NCI-H1417 (cell line): ENCODE measurements around the gene PLCB3.
A peak's percentile ranks its signal among the peaks of the same experiment; 100 is the strongest.
"Not testable (repeated sequence)": the region's sequence is repeated elsewhere in the genome, so short reads cannot be mapped to it uniquely, and the experiment has no call there.

Source experiments
- DNase-seq, 3 experiments: peaks; one replicate each; lab custom pipeline; 2025; lab: John Stamatoyannopoulos, UW

The PLCB3 gene

DNA sequence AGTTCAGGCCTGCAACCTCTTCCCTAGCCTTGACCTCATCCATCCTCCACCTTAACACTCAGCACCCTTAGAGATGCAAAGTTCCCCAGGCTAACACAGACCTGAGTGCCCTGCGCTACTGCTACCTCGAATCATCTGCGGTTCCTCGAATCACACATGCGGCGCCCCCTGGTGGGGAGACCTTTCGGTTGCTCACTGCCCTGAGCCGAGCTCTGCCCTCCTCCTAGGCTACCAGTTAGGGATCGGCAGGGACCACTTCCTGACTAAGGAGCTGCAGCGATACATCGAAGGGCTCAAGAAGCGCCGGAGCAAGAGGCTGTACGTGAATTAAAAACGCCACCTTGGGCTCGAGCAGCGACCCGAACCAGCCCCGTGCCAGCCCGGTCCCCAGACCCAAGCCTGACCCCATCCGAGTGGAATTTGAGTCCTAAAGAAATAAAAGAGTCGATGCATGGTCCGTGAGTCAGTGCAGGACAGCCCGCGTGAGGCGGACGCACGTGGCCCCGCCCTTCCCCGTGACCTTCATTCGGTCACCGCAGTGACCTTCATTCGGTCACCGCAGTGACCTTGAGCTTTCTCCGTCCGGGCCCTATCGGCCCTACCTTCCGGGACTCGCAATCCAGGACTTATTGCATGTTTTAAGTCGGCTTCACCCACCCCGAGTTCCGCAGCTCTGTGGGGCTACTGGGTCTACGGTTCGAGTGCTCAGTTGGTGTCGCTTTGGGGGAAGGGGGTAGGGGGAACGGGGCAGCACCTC lies 53.2 kb downstream of the PLCB3 start:
- peak; percentile 86 to 95 (median 91) for DNase-seq

DNA sequence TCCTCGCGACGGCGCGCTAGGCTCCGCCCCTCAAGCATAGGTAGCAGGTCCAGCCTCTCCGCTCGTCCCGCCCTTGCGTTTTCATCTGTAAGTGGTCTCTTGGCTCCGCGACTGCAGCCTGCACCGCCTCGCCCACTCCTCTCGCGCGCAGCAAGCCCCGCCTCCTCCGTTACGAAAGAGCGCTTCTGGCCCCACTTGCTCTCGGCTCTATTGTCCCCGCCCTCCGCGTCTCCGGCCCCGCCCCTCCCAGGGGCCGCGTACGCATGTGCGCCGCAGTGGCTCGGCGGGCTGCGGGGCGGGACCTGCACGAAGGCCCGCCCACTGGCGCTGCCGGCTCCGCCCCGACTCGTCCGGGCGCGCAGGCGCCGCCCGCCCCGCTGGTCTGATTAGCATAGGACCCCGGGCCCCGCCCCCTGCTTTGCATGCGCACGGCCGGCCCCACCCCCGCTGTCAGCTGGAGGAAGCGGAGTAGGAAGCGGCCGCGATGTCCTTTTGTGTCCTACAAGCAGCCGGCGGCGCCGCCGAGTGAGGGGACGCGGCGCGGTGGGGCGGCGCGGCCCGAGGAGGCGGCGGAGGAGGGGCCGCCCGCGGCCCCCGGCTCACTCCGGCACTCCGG lies 53.9 kb downstream of the PLCB3 start, which contains the start of gene ESRRA:
Gene ESRRA (plus strand): TSS at position 450 of the 616 bp plus-strand sequence. CDS start 1,656 bp downstream, outside the sequence.
- peak; percentile 99 to 100 (median 100) for DNase-seq

GRCh38 chr11:64305691-64306562 lies 54.6 kb downstream of the PLCB3 start:
- peak; percentile 10 to 80 (median 71) for DNase-seq

GRCh38 chr11:64306563-64306875 lies 55.2 kb downstream of the PLCB3 start:
- no peak for DNase-seq

- DNase-seq, result peak in 2 of 3 experiments; percentile 36 to 39
These were observed 55.7 kb downstream of the PLCB3 start for GRCh38 chr11:64306876-64307622.

- not testable (repeated sequence) for DNase-seq
These were observed 56.5 kb downstream of the PLCB3 start for GRCh38 chr11:64307795-64308194.

DNA sequence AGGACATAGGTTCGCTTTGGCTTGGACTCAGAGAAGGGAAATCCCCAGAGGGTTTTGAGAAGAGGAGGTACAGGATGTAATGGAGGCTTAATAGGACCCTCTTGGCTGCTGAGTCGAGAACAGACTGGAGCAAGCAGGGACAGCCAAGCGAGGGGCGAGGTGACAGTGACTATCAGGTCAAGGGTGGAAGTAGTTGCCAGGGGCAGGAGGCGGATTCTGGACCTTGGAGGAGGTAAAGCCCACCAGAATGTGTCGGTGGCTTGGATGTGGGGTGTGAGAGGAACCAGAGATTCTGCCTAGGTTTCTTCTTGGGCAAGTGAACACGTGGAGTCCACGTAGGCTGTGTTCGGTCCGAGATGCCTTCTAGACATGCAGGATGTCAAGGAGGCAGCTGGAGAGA lies 61.6 kb downstream of the PLCB3 start:
- DNase-seq, result no peak

GRCh38 chr11:64313491-64314145 lies 62.3 kb downstream of the PLCB3 start:
- DNase-seq, result no peak

DNA sequence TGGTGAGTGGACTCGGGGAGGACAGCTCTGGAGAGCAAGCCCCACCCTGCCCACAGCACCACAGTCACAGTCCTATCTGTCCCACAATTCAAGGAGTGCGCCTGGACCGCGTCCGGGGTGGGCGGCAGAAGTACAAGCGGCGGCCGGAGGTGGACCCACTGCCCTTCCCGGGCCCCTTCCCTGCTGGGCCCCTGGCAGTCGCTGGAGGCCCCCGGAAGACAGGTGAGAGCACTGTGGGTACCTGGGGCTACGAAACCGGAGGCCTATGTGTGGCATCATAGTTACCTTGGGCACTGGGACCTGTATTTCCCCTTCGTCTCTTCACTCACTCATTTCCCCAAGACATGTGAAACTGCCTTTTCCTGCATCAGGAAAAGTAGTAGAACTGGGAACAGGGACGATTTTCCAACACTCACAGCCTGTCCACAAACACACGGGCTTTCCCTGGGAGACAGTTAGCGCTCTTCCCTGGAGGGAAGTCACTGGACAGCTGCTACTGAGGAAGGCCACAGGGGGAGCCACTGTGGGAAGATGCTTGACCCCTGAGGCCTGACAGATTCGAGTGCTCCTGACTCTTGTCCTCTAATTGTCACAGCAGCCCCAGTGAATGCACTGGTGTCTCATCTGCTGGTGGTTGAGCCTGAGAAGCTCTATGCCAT lies 62.9 kb downstream of the PLCB3 start:
- DNase-seq, result no peak

- no peak for DNase-seq
These were observed 63.7 kb downstream of the PLCB3 start for GRCh38 chr11:64314805-64315561.

GRCh38 chr11:64315667-64316526 lies 64.6 kb downstream of the PLCB3 start:
- DNase-seq, result not testable (repeated sequence)

- peak in 2 of 3 experiments; percentile 64 to 75 for DNase-seq
These were observed 65.5 kb downstream of the PLCB3 start for GRCh38 chr11:64316672-64317324.

DNA sequence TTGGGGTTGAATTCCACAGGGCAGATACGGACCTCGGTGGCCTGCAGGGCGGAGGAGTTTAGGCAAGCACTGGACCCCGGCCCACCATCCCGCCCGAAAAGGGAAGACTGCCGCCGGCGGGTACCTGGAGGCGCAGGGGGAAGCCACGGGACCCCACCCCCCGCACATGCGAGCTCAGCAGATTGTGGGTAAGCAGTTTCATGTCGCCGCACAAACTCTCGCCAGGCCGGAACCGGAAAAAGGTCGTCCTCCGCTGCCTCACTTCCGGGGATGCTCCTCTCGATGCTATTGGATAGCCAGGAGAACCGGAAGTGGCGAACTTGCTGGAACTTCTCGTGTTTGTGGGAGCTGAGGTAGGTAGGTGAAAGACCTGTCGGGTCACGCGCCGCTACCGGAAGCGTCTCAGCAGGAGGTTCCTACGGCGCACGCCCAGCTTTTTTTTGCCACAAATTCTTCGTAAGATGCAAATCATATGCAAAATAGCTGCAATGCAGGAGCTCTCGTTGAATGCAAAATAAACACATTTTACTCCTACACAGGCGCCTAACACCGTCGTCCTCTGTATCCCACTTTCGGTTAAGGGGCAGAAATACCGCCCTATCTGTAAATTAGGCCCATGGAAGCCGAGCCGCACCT lies 66.1 kb downstream of the PLCB3 start, which contains the start of gene TRMT112:
Gene TRMT112 (minus strand): TSS at position 235 of the 636 bp plus-strand sequence. CDS start 33 bp downstream, at position 202.
- peak; percentile 96 to 100 (median 96) for DNase-seq

DNA sequence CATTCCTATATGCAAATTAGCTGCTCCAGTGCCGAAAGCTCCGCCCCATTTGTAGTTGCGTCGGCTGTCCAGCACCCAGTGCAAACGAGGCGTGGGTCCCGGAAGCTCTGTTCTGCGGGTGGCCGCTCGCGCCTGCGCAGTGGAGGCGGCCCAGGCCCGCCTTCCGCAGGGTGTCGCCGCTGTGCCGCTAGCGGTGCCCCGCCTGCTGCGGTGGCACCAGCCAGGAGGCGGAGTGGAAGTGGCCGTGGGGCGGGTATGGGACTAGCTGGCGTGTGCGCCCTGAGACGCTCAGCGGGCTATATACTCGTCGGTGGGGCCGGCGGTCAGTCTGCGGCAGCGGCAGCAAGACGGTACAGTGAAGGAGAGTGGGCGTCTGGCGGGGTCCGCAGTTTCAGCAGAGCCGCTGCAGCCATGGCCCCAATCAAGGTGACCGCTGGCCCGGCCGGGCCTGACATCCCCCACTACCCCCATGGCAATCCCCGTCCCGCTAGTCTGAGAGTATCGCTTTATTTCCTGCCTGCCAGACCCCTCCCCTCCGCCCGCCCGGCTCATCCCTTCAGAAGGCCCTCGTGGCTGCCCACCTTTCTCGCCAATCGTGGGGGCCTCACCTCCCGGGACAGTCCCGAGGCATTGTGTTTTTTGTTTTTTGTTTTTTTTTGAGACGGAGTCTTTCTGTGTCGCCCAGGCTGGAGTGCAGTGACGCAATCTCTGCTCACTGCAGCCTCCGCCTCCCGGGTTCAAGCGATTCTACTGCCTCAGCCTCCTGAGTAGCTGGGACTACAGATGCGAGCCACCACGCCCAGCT lies 66.8 kb downstream of the PLCB3 start, which contains the start of gene PRDX5:
Gene PRDX5 (plus strand): TSS at position 161 of the 805 bp plus-strand sequence. CDS start 95 bp downstream, at position 256.
- DNase-seq, result peak; percentile 97 to 99 (median 98)
